Osteocyte (in vitro differentiated cells): ENCODE data around the gene CDC25C. TPM values are rescaled to one million over a fixed set of nuclear protein-coding genes. Genes with fewer than 3 reads are reported as not detected.
"Not testable (repeated sequence)": the region's sequence is repeated elsewhere in the genome, so short reads cannot be mapped to it uniquely, and the experiment has no call there.

Source experiments
- DNase-seq: peaks from one replicate; pipeline ENCODE4 v3.0.0; 2021; ENCODE audit warnings: mixed read lengths; ENCODE audit not compliant: unreplicated experiment; ENCODE audit errors: extremely low spot score
- H3K27ac Mint-ChIP-seq: one replicate; pipeline ENCODE4 v1.8.0; 2021; ENCODE audit warnings: mild to moderate bottlenecking, mixed read lengths; ENCODE audit not compliant: unreplicated experiment
- H3K27me3 Mint-ChIP-seq: one replicate; pipeline ENCODE4 v1.8.0; 2021; ENCODE audit warnings: mixed read lengths; ENCODE audit not compliant: unreplicated experiment
- H3K36me3 Mint-ChIP-seq: one replicate; pipeline ENCODE4 v1.8.0; 2021; ENCODE audit warnings: mixed read lengths; ENCODE audit not compliant: unreplicated experiment
- H3K4me1 Mint-ChIP-seq: one replicate; pipeline ENCODE4 v1.8.0; 2021; ENCODE audit warnings: mixed read lengths; ENCODE audit not compliant: unreplicated experiment
- H3K4me3 Mint-ChIP-seq: one replicate; pipeline ENCODE4 v1.8.0; 2021; ENCODE audit warnings: mild to moderate bottlenecking, moderate library complexity, mixed read lengths; ENCODE audit not compliant: unreplicated experiment
- H3K9me3 Mint-ChIP-seq: one replicate; pipeline ENCODE4 v1.8.0; 2021; ENCODE audit warnings: mixed read lengths; ENCODE audit not compliant: unreplicated experiment
- CTCF ChIP-seq: fragments of 200-600 bp; sonication (generic); IDR thresholded peaks from 2 replicates; pipeline ENCODE4 v1.5.0; 2021; ENCODE audit warnings: antibody characterized with exemption, mild to moderate bottlenecking, moderate library complexity
- total RNA-seq: library from RNA; stranded (reverse); gene quantifications from 2 replicates; pipeline ENCODE4 v1.2.1, GENCODE V29; 2021

Gene CDC25C
- total RNA-seq, 1 donor from 2014 or later = 2.2 TPM

- peaks cover 37% of the 10 kb centered on the region for H3K27me3 Mint-ChIP-seq
- no peak overlapping the region for H3K4me3 Mint-ChIP-seq
- H3K27ac Mint-ChIP-seq = no peak overlapping the region
- H3K9me3 Mint-ChIP-seq = no peaks in the 10 kb centered on the region
- no peaks in the 10 kb centered on the region for H3K36me3 Mint-ChIP-seq
- no peaks in the 10 kb centered on the region for H3K4me1 Mint-ChIP-seq
- TF ChIP-seq CTCF = no peak
- no peak for DNase-seq
These were observed 74.0 kb downstream of the CDC25C start for GRCh38 chr5:138257583-138257982.

- peaks cover 25% of the 10 kb centered on the region for H3K27me3 Mint-ChIP-seq
- H3K9me3 Mint-ChIP-seq = no peaks in the 10 kb centered on the region
- no peak overlapping the region for H3K4me3 Mint-ChIP-seq
- H3K36me3 Mint-ChIP-seq = no peaks in the 10 kb centered on the region
- no peaks in the 10 kb centered on the region for H3K4me1 Mint-ChIP-seq
- no peak overlapping the region for H3K27ac Mint-ChIP-seq
- DNase-seq = no peak
- no peak for TF ChIP-seq CTCF
These were observed 78.7 kb downstream of the CDC25C start for GRCh38 chr5:138252944-138253343.

- not testable (repeated sequence) for H3K4me1 Mint-ChIP-seq, H3K4me3 Mint-ChIP-seq, H3K9me3 Mint-ChIP-seq, H3K36me3 Mint-ChIP-seq, H3K27ac Mint-ChIP-seq, DNase-seq
- H3K27me3 Mint-ChIP-seq = peaks cover 30% of the 10 kb centered on the region
These were observed 83.8 kb downstream of the CDC25C start for GRCh38 chr5:138247800-138248199.

GRCh38 chr5:138246822-138247221 lies 84.8 kb downstream of the CDC25C start:
- H3K4me1 Mint-ChIP-seq = no peaks in the 10 kb centered on the region

GRCh38 chr5:138246334-138246733 lies 85.3 kb downstream of the CDC25C start:
- Mint-ChIP-seq H3K27me3 (peaks cover 38% of the 10 kb centered on the region), H3K4me1 (no peaks in the 10 kb centered on the region), H3K27ac (no peak overlapping the region), H3K36me3 (no peaks in the 10 kb centered on the region), H3K9me3 (no peaks in the 10 kb centered on the region), H3K4me3 (no peak overlapping the region)
- no peak for DNase-seq
- TF ChIP-seq CTCF = no peak

More at GRCh38 chr5:138246822-138247221, 84.8 kb downstream of the CDC25C start:
- H3K27ac Mint-ChIP-seq = no peak overlapping the region
- no peaks in the 10 kb centered on the region for H3K9me3 Mint-ChIP-seq
- H3K4me3 Mint-ChIP-seq = no peak overlapping the region
- H3K27me3 Mint-ChIP-seq = peaks cover 36% of the 10 kb centered on the region
- no peak for TF ChIP-seq CTCF
- H3K36me3 Mint-ChIP-seq = no peaks in the 10 kb centered on the region
- no peak for DNase-seq

GRCh38 chr5:138245717-138246116 lies 85.9 kb downstream of the CDC25C start:
- Mint-ChIP-seq H3K4me3 (no peak overlapping the region), H3K27ac (no peak overlapping the region), H3K36me3 (no peaks in the 10 kb centered on the region), H3K4me1 (no peaks in the 10 kb centered on the region), H3K9me3 (no peaks in the 10 kb centered on the region), H3K27me3 (peaks cover 44% of the 10 kb centered on the region)
- TF ChIP-seq CTCF = no peak
- DNase-seq = no peak
